ENCODE measurements around the gene NXN.

GRCh38 chr17:830950-831349 lies 148.6 kb downstream of the NXN start:
- TF ChIP-seq YY1 (IDR thresholded peaks at IDR 0.05; ENCODE audit: insufficient read depth, insufficient read length) (no peak), ZNF274 (IDR thresholded peaks at IDR 0.05; ENCODE audit: low read depth, low read length) (no peak), SUZ12 (IDR thresholded peaks at IDR 0.05; ENCODE audit: extremely low read depth, insufficient read depth, insufficient read length) (no peak)

All from NT2/D1 (cell line).